HFF-Myc (cell line): ENCODE measurements around the gene DKKL1.

Experiments used
- DNase-seq: peaks from one replicate; pipeline ENCODE4 v3.0.0-alpha.2; 2011; ENCODE audit warnings: low read depth; ENCODE audit errors: extremely low read depth
- H3K4me3 ChIP-seq: replicated peaks from 2 replicates; pipeline ENCODE4 v1.5.1; 2011; ENCODE audit warnings: low read depth, mild to moderate bottlenecking, control low read depth, low read length
- TF ChIP-seq, protein P1 (sequence below): IDR thresholded peaks from 2 replicates; pipeline ENCODE4 v1.5.1; 2012; ENCODE audit warnings: mild to moderate bottlenecking, low read depth, low read length, control low read depth; ENCODE audit errors: missing control alignments

The DKKL1 gene

DNA sequence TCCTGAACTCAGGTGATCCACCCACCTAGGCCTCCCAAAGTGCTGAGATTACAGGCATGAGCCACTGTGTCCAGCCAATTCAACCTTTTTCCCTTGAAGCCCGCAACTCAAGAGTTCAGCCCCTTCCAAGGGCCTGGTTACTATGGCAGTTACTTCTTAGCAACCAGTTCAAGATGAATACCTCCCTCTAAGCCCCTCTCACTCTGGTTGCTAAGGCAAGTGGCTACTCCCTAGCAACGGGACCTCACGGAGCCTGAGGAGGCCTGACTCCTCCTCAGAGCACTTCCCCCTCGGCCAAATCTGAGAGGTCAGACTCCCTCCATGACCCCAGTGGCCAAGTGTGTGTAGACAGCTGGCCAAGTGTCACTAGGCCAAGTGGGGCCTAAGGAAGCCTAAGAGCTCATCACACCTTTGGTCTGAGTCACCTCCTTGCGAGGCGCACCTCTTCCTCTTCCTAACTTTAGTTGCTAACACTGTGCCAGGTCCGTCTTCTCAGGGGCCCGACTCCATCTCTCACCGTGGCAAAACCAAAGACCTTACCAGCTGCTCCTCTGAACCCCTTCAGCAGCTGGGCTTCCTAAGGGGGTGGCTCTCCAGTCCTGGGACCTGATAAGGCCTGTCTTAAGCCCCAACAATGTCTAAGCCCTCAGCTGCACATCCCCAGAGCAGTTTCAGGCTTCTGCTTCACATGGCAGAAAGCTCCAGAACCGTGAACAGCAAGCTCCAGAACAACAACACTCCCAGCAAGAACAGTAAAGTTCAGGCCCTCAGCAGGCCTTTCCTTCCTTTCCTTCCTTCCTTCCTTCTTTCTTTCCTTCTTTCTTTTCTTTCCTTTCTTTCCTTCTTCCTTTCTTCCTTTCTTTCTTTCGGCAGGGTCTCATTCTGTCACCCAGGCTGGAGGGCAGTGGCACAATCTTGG lies 18.9 kb upstream of the DKKL1 start:
- H3K4me3 ChIP-seq, result no peak overlapping the region
- no peak for DNase-seq
- TF ChIP-seq, protein P1, sequence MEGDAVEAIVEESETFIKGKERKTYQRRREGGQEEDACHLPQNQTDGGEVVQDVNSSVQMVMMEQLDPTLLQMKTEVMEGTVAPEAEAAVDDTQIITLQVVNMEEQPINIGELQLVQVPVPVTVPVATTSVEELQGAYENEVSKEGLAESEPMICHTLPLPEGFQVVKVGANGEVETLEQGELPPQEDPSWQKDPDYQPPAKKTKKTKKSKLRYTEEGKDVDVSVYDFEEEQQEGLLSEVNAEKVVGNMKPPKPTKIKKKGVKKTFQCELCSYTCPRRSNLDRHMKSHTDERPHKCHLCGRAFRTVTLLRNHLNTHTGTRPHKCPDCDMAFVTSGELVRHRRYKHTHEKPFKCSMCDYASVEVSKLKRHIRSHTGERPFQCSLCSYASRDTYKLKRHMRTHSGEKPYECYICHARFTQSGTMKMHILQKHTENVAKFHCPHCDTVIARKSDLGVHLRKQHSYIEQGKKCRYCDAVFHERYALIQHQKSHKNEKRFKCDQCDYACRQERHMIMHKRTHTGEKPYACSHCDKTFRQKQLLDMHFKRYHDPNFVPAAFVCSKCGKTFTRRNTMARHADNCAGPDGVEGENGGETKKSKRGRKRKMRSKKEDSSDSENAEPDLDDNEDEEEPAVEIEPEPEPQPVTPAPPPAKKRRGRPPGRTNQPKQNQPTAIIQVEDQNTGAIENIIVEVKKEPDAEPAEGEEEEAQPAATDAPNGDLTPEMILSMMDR, result no peak

GRCh38 chr19:49347191-49347590 lies 16.5 kb upstream of the DKKL1 start:
- TF ChIP-seq, protein P1, result no peak
- H3K4me3 ChIP-seq, result no peak overlapping the region
- no peak for DNase-seq

- DNase-seq, result peak; percentile 85
- TF ChIP-seq, protein P1, result no peak
These were observed 15.8 kb upstream of the DKKL1 start for GRCh38 chr19:49347835-49348234.

DNA sequence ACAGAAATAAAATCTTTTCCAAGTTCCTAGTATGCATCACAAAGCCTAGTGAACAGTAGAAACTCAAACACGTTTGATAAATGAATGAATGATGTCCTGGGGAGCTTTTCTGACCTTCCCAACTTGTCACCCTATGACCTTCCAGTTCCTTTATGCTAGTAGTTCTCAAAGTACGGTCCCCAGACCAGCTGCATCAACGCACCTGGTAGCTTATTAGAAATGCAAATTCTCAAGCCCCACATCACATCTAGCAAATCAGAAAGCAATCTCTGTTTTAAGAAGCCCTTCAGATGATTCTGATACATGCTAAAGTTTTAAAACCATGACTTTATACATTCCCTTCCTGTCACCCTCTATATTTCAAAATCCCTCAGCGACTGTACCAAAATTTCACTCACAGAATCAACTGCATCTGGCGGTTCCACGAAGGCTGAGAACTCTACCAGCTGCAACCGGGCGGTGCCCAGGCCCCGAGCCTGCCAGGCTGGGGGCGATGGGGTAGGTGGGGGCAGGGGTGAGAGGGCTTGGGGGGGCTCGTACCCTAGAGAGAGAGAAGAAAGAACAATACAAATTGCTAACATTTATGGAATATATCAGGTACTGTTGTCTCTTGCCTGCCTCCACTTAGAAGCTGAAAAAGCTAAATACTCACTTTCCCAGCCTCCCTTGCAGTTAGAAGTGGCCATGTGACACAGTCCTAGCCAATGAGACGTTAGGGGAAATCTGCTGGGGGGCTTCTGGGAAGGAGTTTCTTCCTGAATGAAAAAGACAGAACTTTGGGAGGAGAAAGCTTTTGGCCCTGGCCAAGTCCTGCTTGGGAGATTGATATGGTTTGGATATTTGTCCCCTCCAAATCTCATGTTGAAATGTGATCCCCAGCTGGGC lies 15.1 kb upstream of the DKKL1 start:
- no peak for DNase-seq
- TF ChIP-seq, protein P1, result no peak
- no peak overlapping the region for H3K4me3 ChIP-seq

More at GRCh38 chr19:49347835-49348234, 15.8 kb upstream of the DKKL1 start:
- H3K4me3 ChIP-seq, result no peak overlapping the region

GRCh38 chr19:49349567-49349966 lies 14.1 kb upstream of the DKKL1 start:
- TF ChIP-seq, protein P1, result no peak
- H3K4me3 ChIP-seq, result no peak overlapping the region
- no peak for DNase-seq

- TF ChIP-seq, protein P1, result no peak
- no peak overlapping the region for H3K4me3 ChIP-seq
- DNase-seq, result peak; percentile 43
These were observed 7.7 kb upstream of the DKKL1 start for GRCh38 chr19:49355909-49356353.
